Mammary epithelial cell (primary cell): ENCODE measurements around the gene RIMOC1.

Experiments
- CTCF ChIP-seq, 2 donors: IDR thresholded peaks in 1 of 2; conservative IDR thresholded peaks in 1 of 2; 2 replicates each; pipeline ENCODE4 v1.5.1; 2011 to 2012; ENCODE audit warnings: inconsistent platforms in 2 of 2, low read length in 2 of 2, mild to moderate bottlenecking in 2 of 2, control low read depth in 1 of 2, low read depth in 1 of 2; ENCODE audit not compliant: insufficient read depth in 1 of 2; ENCODE audit errors: extremely low read depth in 1 of 2
- EZH2 ChIP-seq: IDR thresholded peaks from 2 replicates; pipeline ENCODE4 v1.6.1; 2012; ENCODE audit warnings: low read length, inconsistent platforms, borderline replicate concordance

DNA sequence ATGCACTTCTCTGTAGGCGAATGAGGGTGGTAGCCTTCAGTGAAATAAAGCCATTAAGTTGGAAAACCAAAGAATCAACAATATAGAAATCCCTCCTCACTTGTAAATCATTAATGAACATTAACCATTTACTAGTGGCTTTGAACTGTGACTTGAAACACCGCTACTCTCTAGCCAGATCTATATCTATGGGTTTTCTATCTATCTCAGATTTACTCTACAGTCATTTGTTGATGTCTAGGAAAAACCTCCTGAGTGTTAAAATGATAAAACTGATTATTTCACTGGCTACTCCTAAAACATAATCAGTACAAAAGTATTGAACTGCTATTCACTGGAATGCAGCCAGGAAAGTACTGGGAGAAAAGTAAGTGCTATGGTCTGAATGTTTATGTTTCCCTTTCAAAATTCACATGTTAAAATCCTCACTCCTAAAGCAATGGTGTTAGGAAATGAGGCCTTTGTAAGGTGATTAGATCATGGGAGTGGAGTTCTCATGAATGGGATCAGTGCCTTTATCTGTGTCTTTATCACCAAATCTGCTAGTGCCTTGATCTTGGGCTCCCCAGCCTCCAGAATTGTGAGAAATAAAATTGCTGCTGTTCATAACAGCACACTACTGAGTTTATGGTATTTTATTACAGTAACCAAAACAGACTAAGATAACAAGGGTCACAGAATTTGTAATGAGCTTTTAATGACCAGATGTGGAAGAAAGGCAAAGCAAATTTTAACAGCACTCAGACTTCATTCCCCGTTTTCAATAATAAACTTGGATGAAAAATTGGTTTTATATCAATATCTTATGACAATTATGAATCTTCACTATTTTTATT lies 25.3 kb upstream of the RIMOC1 start:
- TF ChIP-seq CTCF (conservative IDR thresholded peaks at IDR 0.05 in 1 of 2, IDR thresholded peaks at IDR 0.05 in 1 of 2; ENCODE audit: extremely low read depth in 1 of 2, insufficient read depth in 1 of 2, low read depth in 1 of 2, low read length in 2 of 2) (no peak), EZH2 (no peak)
